GM12874 (cell line): Measurements from ENCODE around the gene FAM124B.

ENCODE experiments used
- CTCF ChIP-seq: IDR thresholded peaks from 2 replicates; pipeline ENCODE4 v1.5.1; 2011; ENCODE audit warnings: low read depth, mild to moderate bottlenecking, control low read depth, low read length, moderate library complexity; ENCODE audit not compliant: insufficient read depth

Gene FAM124B

GRCh38 chr2:224401641-224402342 is at the start of gene FAM124B:
Gene FAM124B, minus strand, starts transcription at chr2:224402107. Its CDS starts 339 bp downstream, at chr2:224401768.
- TF ChIP-seq CTCF, result no peak

- peak; percentile 47; the same call in 1 of the 2 replicates for TF ChIP-seq CTCF
These were observed 47.6 kb upstream of the FAM124B start for GRCh38 chr2:224449212-224450147.

- TF ChIP-seq CTCF, result no peak
These were observed 46.3 kb upstream of the FAM124B start for GRCh38 chr2:224448236-224448635.

- no peak for TF ChIP-seq CTCF
These were observed 42.9 kb upstream of the FAM124B start for GRCh38 chr2:224444783-224445182.

GRCh38 chr2:224444021-224444420 is 42.1 kb upstream of the FAM124B start:
- TF ChIP-seq CTCF, result no peak

GRCh38 chr2:224442071-224442967 is 40.4 kb upstream of the FAM124B start:
- no peak for TF ChIP-seq CTCF

GRCh38 chr2:224440988-224441387 is 39.1 kb upstream of the FAM124B start:
- no peak for TF ChIP-seq CTCF
